Smooth muscle cell (in vitro differentiated cells): ENCODE results near the gene LPP. TPM values are rescaled to one million over a fixed set of nuclear protein-coding genes. Genes with fewer than 3 reads are reported as not detected.

Experiments
- DNase-seq: peaks from one replicate; lab custom pipeline; 2025; ENCODE audit not compliant: unreplicated experiment; lab: John Stamatoyannopoulos, UW
- H2AFZ ChIP-seq: fragments of 200-600 bp; sonication (generic); 2 replicates; pipeline ENCODE4 v1.6.0; 2016; ENCODE audit warnings: antibody characterized with exemption, low read depth, mild to moderate bottlenecking
- H3F3A ChIP-seq: fragments of 200-600 bp; sonication (generic); 2 replicates; pipeline ENCODE4 v1.6.0; 2017; ENCODE audit warnings: antibody characterized with exemption, low read depth
- H3K27ac ChIP-seq: fragments of 200-600 bp; sonication (generic); 2 replicates; pipeline ENCODE4 v1.5.1; 2016; ENCODE audit warnings: low read depth, mild to moderate bottlenecking
- H3K27me3 ChIP-seq: fragments of 200-600 bp; sonication (generic); 2 replicates; pipeline ENCODE4 v1.6.1; 2016; ENCODE audit warnings: low read depth, mild to moderate bottlenecking
- H3K36me3 ChIP-seq: fragments of 200-600 bp; sonication (generic); 2 replicates; pipeline ENCODE4 v1.5.1; 2016; ENCODE audit warnings: low read depth
- H3K4me1 ChIP-seq: fragments of 200-600 bp; sonication (generic); 2 replicates; pipeline ENCODE4 v1.5.1; 2016; ENCODE audit warnings: low read depth
- H3K4me2 ChIP-seq: fragments of 200-600 bp; sonication (generic); 2 replicates; pipeline ENCODE4 v1.6.0; 2016; ENCODE audit warnings: mild to moderate bottlenecking
- H3K4me3 ChIP-seq: fragments of 200-600 bp; sonication (generic); 2 replicates; pipeline ENCODE4 v1.5.1; 2016; ENCODE audit warnings: mild to moderate bottlenecking
- H3K79me2 ChIP-seq: fragments of 200-600 bp; sonication (generic); 2 replicates; pipeline ENCODE4 v1.6.0; 2016; ENCODE audit warnings: low read depth, mild to moderate bottlenecking
- H3K9ac ChIP-seq: fragments of 200-600 bp; sonication (generic); 2 replicates; pipeline ENCODE4 v1.6.0; 2016; ENCODE audit warnings: low read depth
- H3K9me3 ChIP-seq: fragments of 200-600 bp; sonication (generic); replicated peaks from 2 replicates; pipeline ENCODE4 v1.5.1; 2016; ENCODE audit warnings: low read depth
- H4K20me1 ChIP-seq: fragments of 200-600 bp; sonication (generic); 2 replicates; pipeline ENCODE4 v1.6.0; 2016; ENCODE audit warnings: low read depth
- CTCF ChIP-seq: fragments of 200-600 bp; sonication (generic); IDR thresholded peaks from 2 replicates; pipeline ENCODE4 v1.5.1; 2017; ENCODE audit warnings: borderline replicate concordance, mild to moderate bottlenecking, antibody characterized with exemption; ENCODE audit not compliant: insufficient read depth, poor library complexity, severe bottlenecking
- WGBS: methylation state at CpG from one replicate; pipeline ENCODE4 v1.1.7; 2016; ENCODE audit warnings: low lambda C conversion rate; 5-methylcytosine and 5-hydroxymethylcytosine counted together
- polyA plus RNA-seq: library from polyadenylated mRNA; unstranded; fragments of >200 nt; fragmentation: Nextera tagmentation; extraction: Ambion mirVana; gene quantifications from 2 replicates; pipeline ENCODE4 v1.2.1, GENCODE V29; 2016
- total RNA-seq: library from RNA; depleted of rRNA; stranded (reverse); fragments of >200 nt; gene quantifications from 2 replicates; pipeline ENCODE4 v1.2.3, GENCODE V29; 2014

LPP gene
- total and polyA plus RNA-seq, 2 experiments from 2014 or later, result 42.3 to 128 TPM

DNA sequence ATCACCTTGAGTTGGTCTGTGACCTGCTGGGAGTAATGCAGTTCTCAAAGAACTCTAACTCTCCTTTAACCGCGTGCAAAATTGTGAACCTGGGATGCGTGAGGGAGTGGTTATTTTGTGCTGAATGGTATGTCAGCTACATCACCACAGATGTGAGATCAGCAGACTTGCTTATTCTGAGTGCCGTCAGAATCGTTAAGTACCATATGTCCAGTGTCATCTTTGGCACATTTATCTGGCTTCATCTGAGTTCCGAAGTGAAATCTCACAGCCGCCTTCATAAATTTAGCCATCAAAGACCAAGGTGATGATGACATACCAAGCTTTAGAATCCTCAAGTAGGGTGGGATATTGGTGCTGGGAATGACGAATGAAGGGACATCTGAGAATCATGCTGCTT is 670.6 kb downstream of the LPP start:
- Histone ChIP-seq H3K27me3 (no peaks in the 10 kb centered on the region), H4K20me1 (peaks cover 27% of the 10 kb centered on the region), H3K4me3 (no peak overlapping the region), H3K79me2 (peaks cover 19% of the 10 kb centered on the region), H2AFZ (no peak overlapping the region), H3K9ac (no peak overlapping the region), H3K36me3 (no peaks in the 10 kb centered on the region), H3K9me3 (no peaks in the 10 kb centered on the region), H3F3A (no peaks in the 10 kb centered on the region), H3K4me2 (no peak overlapping the region), H3K27ac (no peak overlapping the region), H3K4me1 (no peaks in the 10 kb centered on the region)
- TF ChIP-seq CTCF, result no peak
- 84% methylated on average over 8 of the region's 8 CpGs for WGBS
- DNase-seq, result no peak

DNA sequence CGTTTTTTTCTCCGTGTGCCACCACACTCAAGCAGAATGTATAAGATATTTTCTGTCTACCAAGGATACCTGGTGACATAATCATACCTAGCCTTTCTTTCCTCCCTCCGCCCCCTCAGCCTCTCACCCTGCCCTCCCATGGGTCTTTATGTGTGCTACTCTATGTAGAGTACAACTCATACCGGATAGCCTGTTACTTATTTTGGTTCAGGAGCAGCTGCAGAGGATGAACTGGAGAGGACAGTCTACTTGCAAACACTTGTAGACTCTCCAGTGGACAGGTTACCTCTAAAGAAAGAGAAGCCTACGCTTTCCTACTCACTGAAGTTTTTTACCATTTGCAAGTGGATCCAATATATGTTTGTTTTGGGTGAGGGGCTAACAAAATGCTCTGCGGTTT is 671.9 kb downstream of the LPP start:
- Histone ChIP-seq H3K9ac (no peak overlapping the region), H3K27me3 (no peaks in the 10 kb centered on the region), H3K36me3 (no peaks in the 10 kb centered on the region), H4K20me1 (peaks cover 24% of the 10 kb centered on the region), H3F3A (no peaks in the 10 kb centered on the region), H2AFZ (no peak overlapping the region), H3K4me1 (no peaks in the 10 kb centered on the region), H3K9me3 (no peaks in the 10 kb centered on the region), H3K4me2 (no peak overlapping the region), H3K79me2 (peaks cover 10% of the 10 kb centered on the region), H3K27ac (no peak overlapping the region), H3K4me3 (no peak overlapping the region)
- no peak for DNase-seq
- TF ChIP-seq CTCF, result no peak
- 94% methylated on average over 6 of the region's 6 CpGs for WGBS

- no peak for TF ChIP-seq CTCF
- Histone ChIP-seq H3K27ac (no peak overlapping the region), H3K4me1 (no peaks in the 10 kb centered on the region), H3K36me3 (no peaks in the 10 kb centered on the region), H3K9me3 (no peaks in the 10 kb centered on the region), H2AFZ (no peak overlapping the region), H3K4me3 (no peak overlapping the region), H3F3A (no peaks in the 10 kb centered on the region), H3K27me3 (no peaks in the 10 kb centered on the region), H3K9ac (no peak overlapping the region), H4K20me1 (peaks cover 24% of the 10 kb centered on the region), H3K79me2 (peaks cover 7% of the 10 kb centered on the region), H3K4me2 (no peak overlapping the region)
- DNase-seq, result no peak
- 90% methylated on average over 1 of the region's 1 CpG for WGBS
Measured at GRCh38 chr3:188826574-188826973, 672.6 kb downstream of the LPP start.

GRCh38 chr3:188827103-188827502 is 673.1 kb downstream of the LPP start:
- H3K9me3 ChIP-seq, result no peaks in the 10 kb centered on the region
- no peak for TF ChIP-seq CTCF
- no peaks in the 10 kb centered on the region for H3K27me3 ChIP-seq
- peaks cover 29% of the 10 kb centered on the region for H4K20me1 ChIP-seq
- H3K79me2 ChIP-seq, result peaks cover 7% of the 10 kb centered on the region
- peaks cover under 1% of the 10 kb centered on the region for H3F3A ChIP-seq
- H3K4me2 ChIP-seq, result no peak overlapping the region
- no peak overlapping the region for H2AFZ ChIP-seq
- no peak overlapping the region for H3K4me3 ChIP-seq
- no peak for DNase-seq
- 96% methylated on average over 1 of the region's 1 CpG for WGBS
- no peak overlapping the region for H3K9ac ChIP-seq
- no peak overlapping the region for H3K27ac ChIP-seq
- H3K4me1 ChIP-seq, result no peaks in the 10 kb centered on the region
- H3K36me3 ChIP-seq, result no peaks in the 10 kb centered on the region
